ENCODE results near the gene SYF2. TPM values are rescaled to one million over a fixed set of nuclear protein-coding genes. Genes with fewer than 3 reads are reported as not detected.

The SYF2 gene
- total RNA-seq, 1 donor from 2014 or later = 35.4 TPM

Other genes starting within 250 kb of the SYF2 start
- gene RSRP1, start 15.0 kb upstream of the SYF2 start, total RNA-seq = 52.2 TPM
- not detected for gene RHD, start 40.0 kb upstream of the SYF2 start, total RNA-seq
- gene TMEM50A, start 105.8 kb upstream of the SYF2 start, total RNA-seq = 97.7 TPM
- gene RHCE, start 188.3 kb upstream of the SYF2 start, total RNA-seq = 0.57 TPM
- 10.3 TPM for gene MACO1, start 198.4 kb upstream of the SYF2 start, total RNA-seq

Data from cardiac septum (tissue), 1 donor.